Fibroblast of lung (primary cell): ENCODE data around the gene MAPK4. TPM values are rescaled to one million over a fixed set of nuclear protein-coding genes. Genes with fewer than 3 reads are reported as not detected.

Source experiments
- DNase-seq, 2 donors: peaks; one replicate each; pipeline versions ENCODE4 v3.0.0 to v3.0.0-alpha.2; 2010; ENCODE audit warnings: low read depth in 2 of 2
- H2AFZ ChIP-seq: 2 replicates; pipeline ENCODE4 v1.5.1; 2012; ENCODE audit warnings: low read length, control low read depth, inconsistent platforms
- H3K27ac ChIP-seq: 2 replicates; pipeline ENCODE4 v1.5.1; 2011; ENCODE audit warnings: low read length, control low read depth; ENCODE audit not compliant: insufficient read depth
- H3K27me3 ChIP-seq: 2 replicates; pipeline ENCODE4 v1.5.1; 2011; ENCODE audit warnings: mild to moderate bottlenecking, low read length; ENCODE audit not compliant: control insufficient read depth, insufficient read depth
- H3K36me3 ChIP-seq: 2 replicates; pipeline ENCODE4 v1.5.1; 2011; ENCODE audit warnings: low read length; ENCODE audit not compliant: control insufficient read depth, insufficient read depth
- H3K4me1 ChIP-seq: 2 replicates; pipeline ENCODE4 v1.5.1; 2011; ENCODE audit warnings: low read length; ENCODE audit not compliant: control insufficient read depth, insufficient read depth; ENCODE audit errors: extremely low read depth
- H3K4me2 ChIP-seq: 2 replicates; pipeline ENCODE4 v1.5.1; 2011; ENCODE audit warnings: low read length, control low read depth; ENCODE audit not compliant: insufficient read depth; ENCODE audit errors: extremely low read depth
- H3K4me3 ChIP-seq, 4 experiments: fragments of 200-600 bp in 1 of 4; sonication (generic) in 1 of 4; replicated peaks in 1 of 4; 2 replicates each; pipeline ENCODE4 v1.5.1; 2011 to 2016; ENCODE audit warnings: low read length in 4 of 4, low read depth in 3 of 4, mild to moderate bottlenecking in 3 of 4, control low read depth in 2 of 4, inconsistent platforms in 1 of 4, mixed read lengths in 1 of 4; ENCODE audit not compliant: insufficient read depth in 1 of 4; ENCODE audit errors: control extremely low read depth in 1 of 4
- H3K79me2 ChIP-seq: 2 replicates; pipeline ENCODE4 v1.5.1; 2012; ENCODE audit warnings: mild to moderate bottlenecking, low read length, inconsistent platforms; ENCODE audit not compliant: control insufficient read depth, insufficient read depth
- H3K9ac ChIP-seq: 2 replicates; pipeline ENCODE4 v1.5.1; 2011; ENCODE audit warnings: mild to moderate bottlenecking, low read length, control low read depth; ENCODE audit not compliant: insufficient read depth
- H3K9me3 ChIP-seq: 2 replicates; pipeline ENCODE4 v1.5.1; 2012; ENCODE audit warnings: low read depth, low read length; ENCODE audit not compliant: control insufficient read depth, insufficient read depth
- H4K20me1 ChIP-seq: 2 replicates; pipeline ENCODE4 v1.5.1; 2011; ENCODE audit warnings: low read length; ENCODE audit not compliant: control insufficient read depth, insufficient read depth; ENCODE audit errors: extremely low read depth
- EZH2 ChIP-seq: IDR thresholded peaks from 2 replicates; pipeline ENCODE4 v1.5.1; 2012; ENCODE audit warnings: low read length, control low read depth, mild to moderate bottlenecking; ENCODE audit errors: missing control alignments
- polyA plus RNA-seq, 2 donors: library from polyadenylated mRNA; depleted of rRNA in 1 of 2; stranded (reverse) in 1 of 2; unstranded in 1 of 2; fragments of >200 nt; gene quantifications; 2 replicates each; pipeline ENCODE4 v1.2.1, GENCODE V29; 2011 to 2012; ENCODE audit warnings: missing spikeins in 1 of 2
- total RNA-seq: library from RNA; depleted of rRNA; stranded (reverse); fragments of >200 nt; gene quantifications from 2 replicates; pipeline ENCODE4 v1.2.1, GENCODE V29; 2014
- TF ChIP-seq, protein P1 (sequence below), 2 donors: IDR thresholded peaks in 1 of 2; conservative IDR thresholded peaks in 1 of 2; 1 replicate in 1 of 2; 2 replicates in 1 of 2; pipeline ENCODE4 v1.5.1; 2011 to 2012; ENCODE audit warnings: low read length in 2 of 2, control low read depth in 1 of 2, inconsistent platforms in 1 of 2, low read depth in 1 of 2, mild to moderate bottlenecking in 1 of 2

MAPK4 gene
- total and polyA plus RNA-seq, 2 donors (not counting 1 experiment from before 2014, with no cell fraction given), result not detected

DNA sequence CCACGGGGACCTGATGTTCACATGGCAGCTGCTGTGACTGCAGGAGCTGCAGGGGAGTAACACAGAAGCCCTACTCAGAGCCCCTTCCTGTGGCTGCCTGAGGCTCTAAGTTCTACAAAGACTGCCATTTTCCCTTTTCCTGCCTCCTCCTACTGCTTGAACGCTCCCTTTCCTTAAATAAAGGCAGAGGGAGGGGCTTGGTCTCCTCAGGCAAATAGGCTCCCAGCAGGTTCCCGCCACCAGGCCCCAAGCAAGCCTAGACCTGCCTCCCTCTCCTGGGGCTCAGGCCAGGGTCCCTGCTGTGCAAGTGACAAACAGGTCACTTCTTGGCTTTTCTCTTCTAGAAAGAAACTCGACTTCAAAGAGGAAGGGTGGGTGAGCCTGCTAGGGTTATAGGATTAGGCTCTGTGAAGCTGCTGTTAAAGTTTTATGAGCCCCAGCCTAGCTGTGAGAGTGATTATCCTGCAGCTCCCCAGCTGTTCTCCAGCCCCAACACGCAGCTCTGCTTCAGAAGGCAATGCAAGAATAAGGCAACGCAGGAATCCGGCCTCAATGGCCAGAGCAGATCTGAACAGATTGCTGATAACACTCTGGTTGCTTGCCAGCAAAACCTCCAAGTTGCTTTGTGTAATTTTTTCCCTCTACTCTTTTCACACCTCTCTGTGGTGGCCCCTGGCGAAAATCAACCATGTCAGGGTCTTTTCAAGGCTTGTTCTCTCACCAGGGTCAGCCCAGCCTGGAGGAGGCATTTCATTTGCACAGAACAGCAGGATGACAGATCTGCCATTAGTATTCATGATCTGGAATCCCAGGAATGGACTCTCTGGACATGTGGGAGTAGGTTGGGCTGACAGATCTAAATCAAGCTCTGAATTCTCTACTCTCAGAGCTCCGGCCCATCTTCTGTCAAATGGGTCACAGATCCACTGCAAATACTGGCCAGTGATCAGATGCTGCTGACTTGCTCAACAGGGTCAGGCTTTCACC is 188.6 kb downstream of the MAPK4 start:
- Histone ChIP-seq H3K4me1 (no peaks in the 10 kb centered on the region), H2AFZ (no peak overlapping the region), H3K9me3 (no peaks in the 10 kb centered on the region), H3K4me3 (no peak overlapping the region), H3K36me3 (no peaks in the 10 kb centered on the region), H3K79me2 (no peaks in the 10 kb centered on the region), H4K20me1 (no peaks in the 10 kb centered on the region), H3K9ac (no peak overlapping the region), H3K27me3 (no peaks in the 10 kb centered on the region), H3K4me2 (no peak overlapping the region), H3K27ac (no peak overlapping the region)
- TF ChIP-seq EZH2, result no peak
- TF ChIP-seq, protein P1, sequence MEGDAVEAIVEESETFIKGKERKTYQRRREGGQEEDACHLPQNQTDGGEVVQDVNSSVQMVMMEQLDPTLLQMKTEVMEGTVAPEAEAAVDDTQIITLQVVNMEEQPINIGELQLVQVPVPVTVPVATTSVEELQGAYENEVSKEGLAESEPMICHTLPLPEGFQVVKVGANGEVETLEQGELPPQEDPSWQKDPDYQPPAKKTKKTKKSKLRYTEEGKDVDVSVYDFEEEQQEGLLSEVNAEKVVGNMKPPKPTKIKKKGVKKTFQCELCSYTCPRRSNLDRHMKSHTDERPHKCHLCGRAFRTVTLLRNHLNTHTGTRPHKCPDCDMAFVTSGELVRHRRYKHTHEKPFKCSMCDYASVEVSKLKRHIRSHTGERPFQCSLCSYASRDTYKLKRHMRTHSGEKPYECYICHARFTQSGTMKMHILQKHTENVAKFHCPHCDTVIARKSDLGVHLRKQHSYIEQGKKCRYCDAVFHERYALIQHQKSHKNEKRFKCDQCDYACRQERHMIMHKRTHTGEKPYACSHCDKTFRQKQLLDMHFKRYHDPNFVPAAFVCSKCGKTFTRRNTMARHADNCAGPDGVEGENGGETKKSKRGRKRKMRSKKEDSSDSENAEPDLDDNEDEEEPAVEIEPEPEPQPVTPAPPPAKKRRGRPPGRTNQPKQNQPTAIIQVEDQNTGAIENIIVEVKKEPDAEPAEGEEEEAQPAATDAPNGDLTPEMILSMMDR (conservative IDR thresholded peaks at IDR 0.05 in 1 of 2, IDR thresholded peaks at IDR 0.05 in 1 of 2; ENCODE audit: low read depth in 1 of 2, low read length in 2 of 2), result no peak
- no peak for DNase-seq

DNA sequence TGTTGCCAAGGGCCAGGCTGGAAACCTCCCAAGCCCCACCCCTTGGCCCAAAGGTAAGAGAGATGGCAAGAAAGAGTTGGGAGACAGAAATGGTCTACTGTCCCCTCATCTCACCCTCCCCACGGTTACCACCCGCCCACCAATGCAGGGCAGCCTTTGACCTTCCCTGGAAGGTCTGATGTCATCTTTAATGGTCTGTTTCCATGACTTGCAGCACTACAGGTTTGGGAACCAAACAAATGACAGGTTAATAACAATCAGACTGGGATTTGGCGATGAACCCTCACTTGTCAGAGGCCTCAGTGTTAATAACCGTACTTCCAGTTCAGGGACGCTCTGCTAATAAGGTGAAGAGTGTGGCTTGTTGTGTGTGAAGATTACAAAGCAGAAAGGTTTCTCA is 189.5 kb downstream of the MAPK4 start:
- no peaks in the 10 kb centered on the region for H3K4me1 ChIP-seq
- no peaks in the 10 kb centered on the region for H3K27me3 ChIP-seq
- no peaks in the 10 kb centered on the region for H4K20me1 ChIP-seq
- no peaks in the 10 kb centered on the region for H3K79me2 ChIP-seq
- no peak overlapping the region for H3K27ac ChIP-seq
- H3K9ac ChIP-seq, result no peak overlapping the region
- no peak overlapping the region for H3K4me3 ChIP-seq
- TF ChIP-seq, protein P1 (conservative IDR thresholded peaks at IDR 0.05 in 1 of 2, IDR thresholded peaks at IDR 0.05 in 1 of 2; ENCODE audit: low read depth in 1 of 2, low read length in 2 of 2), result no peak
- DNase-seq, result no peak
- no peak overlapping the region for H3K4me2 ChIP-seq
- H2AFZ ChIP-seq, result no peak overlapping the region
- H3K36me3 ChIP-seq, result no peaks in the 10 kb centered on the region
- H3K9me3 ChIP-seq, result no peaks in the 10 kb centered on the region

DNA sequence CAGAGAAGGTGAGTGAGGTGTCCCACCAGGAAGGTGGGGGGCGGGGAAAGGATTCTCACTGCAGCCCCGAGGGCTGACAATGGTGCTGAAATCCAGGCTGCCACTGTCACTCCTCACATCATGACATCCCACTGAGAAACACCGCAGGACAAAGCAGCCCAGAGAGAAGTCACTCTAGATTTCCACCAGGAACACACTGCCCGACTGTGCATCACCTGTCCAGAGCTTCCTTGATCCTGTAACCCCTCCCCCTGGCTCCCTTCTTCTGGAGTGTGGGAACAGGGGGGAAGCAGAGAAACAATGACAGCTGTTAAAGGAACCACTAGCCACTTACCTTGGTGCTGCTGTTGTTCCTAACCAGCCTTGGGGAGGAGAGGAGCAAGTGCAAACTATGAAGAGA is 190.1 kb downstream of the MAPK4 start:
- no peak overlapping the region for H3K27ac ChIP-seq
- no peak overlapping the region for H2AFZ ChIP-seq
- no peak overlapping the region for H3K9ac ChIP-seq
- no peaks in the 10 kb centered on the region for H3K79me2 ChIP-seq
- no peaks in the 10 kb centered on the region for H4K20me1 ChIP-seq
- H3K36me3 ChIP-seq, result no peaks in the 10 kb centered on the region
- no peak overlapping the region for H3K4me2 ChIP-seq
- H3K9me3 ChIP-seq, result no peaks in the 10 kb centered on the region
- H3K27me3 ChIP-seq, result no peaks in the 10 kb centered on the region
- no peaks in the 10 kb centered on the region for H3K4me1 ChIP-seq
- no peak for DNase-seq
- TF ChIP-seq, protein P1 (conservative IDR thresholded peaks at IDR 0.05 in 1 of 2, IDR thresholded peaks at IDR 0.05 in 1 of 2; ENCODE audit: low read depth in 1 of 2, low read length in 2 of 2), result no peak
- no peak for TF ChIP-seq EZH2
- no peak overlapping the region for H3K4me3 ChIP-seq
